CD4-positive, CD25-positive, alpha-beta regulatory T cell (primary cell): ENCODE results near the gene COL4A2. TPM values are rescaled to one million over a fixed set of nuclear protein-coding genes. Genes with fewer than 3 reads are reported as not detected.
"Not testable (repeated sequence)": the region's sequence is repeated elsewhere in the genome, so short reads cannot be mapped to it uniquely, and the experiment has no call there.

Experiments used
- ATAC-seq, 2 donors: fragments of 150-1000 bp; cut with Tn5 transposase; one replicate each; pipeline ENCODE4 v1.10.0; 2021; ENCODE audit warnings: low read depth in 2 of 2, moderate number of reproducible peaks in 2 of 2, moderate library complexity in 1 of 2
- DNase-seq, 3 donors: peaks; one replicate each; pipeline versions ENCODE4 v3.0.0 to v3.0.0-alpha.2; 2012 to 2022; ENCODE audit warnings: mixed read lengths in 1 of 3
- H3K27ac ChIP-seq: one replicate; pipeline ENCODE4 v1.7.0; 2013; ENCODE audit warnings: mild to moderate bottlenecking, low read length; ENCODE audit not compliant: insufficient read depth, poor library complexity, severe bottlenecking
- H3K27me3 ChIP-seq: one replicate; pipeline ENCODE4 v1.7.0; 2013; ENCODE audit warnings: low read length; ENCODE audit not compliant: control insufficient read depth, insufficient read depth
- H3K36me3 ChIP-seq: one replicate; pipeline ENCODE4 v1.7.0; 2013; ENCODE audit warnings: mild to moderate bottlenecking, low read length, moderate library complexity; ENCODE audit not compliant: control insufficient read depth, insufficient read depth
- H3K4me1 ChIP-seq: 2 replicates; pipeline ENCODE4 v1.7.0; 2013; ENCODE audit warnings: mild to moderate bottlenecking, low read length; ENCODE audit not compliant: insufficient read depth, control insufficient read depth, poor library complexity, severe bottlenecking
- H3K4me3 ChIP-seq: one replicate; pipeline ENCODE4 v1.7.0; 2013; ENCODE audit warnings: low read depth, mild to moderate bottlenecking, low read length, moderate library complexity
- H3K9me3 ChIP-seq, 2 experiments: 1 replicate in 1 of 2; 2 replicates in 1 of 2; pipeline ENCODE4 v1.7.0; 2013; ENCODE audit warnings: low read length in 2 of 2, mild to moderate bottlenecking in 1 of 2, moderate library complexity in 1 of 2; ENCODE audit not compliant: control insufficient read depth in 2 of 2
- H3K27ac Mint-ChIP-seq, 3 donors: one replicate each; pipeline ENCODE4 v1.8.0; 2020 to 2022; ENCODE audit warnings: mild to moderate bottlenecking in 3 of 3, mixed read lengths in 3 of 3, moderate library complexity in 2 of 3
- H3K27me3 Mint-ChIP-seq: one replicate; pipeline ENCODE4 v1.8.0; 2022; ENCODE audit warnings: mild to moderate bottlenecking, mixed read lengths
- H3K36me3 Mint-ChIP-seq: one replicate; pipeline ENCODE4 v1.8.0; 2020; ENCODE audit warnings: mixed read lengths
- H3K4me1 Mint-ChIP-seq, 4 donors: one replicate each; pipeline ENCODE4 v1.8.0; 2020 to 2022; ENCODE audit warnings: mixed read lengths in 4 of 4, mild to moderate bottlenecking in 1 of 4
- H3K4me3 Mint-ChIP-seq, 4 donors: one replicate each; pipeline ENCODE4 v1.8.0; 2020 to 2022; ENCODE audit warnings: mild to moderate bottlenecking in 4 of 4, mixed read lengths in 4 of 4, moderate library complexity in 3 of 4
- H3K9me3 Mint-ChIP-seq, 7 donors: one replicate each; pipeline ENCODE4 v1.8.0; 2020 to 2022; ENCODE audit warnings: mixed read lengths in 7 of 7, mild to moderate bottlenecking in 3 of 7, moderate library complexity in 2 of 7
- polyA plus RNA-seq, 4 donors: library from polyadenylated mRNA; unstranded; fragments of 300-500 nt; fragmentation: Illumina TruSeq; gene quantifications; one replicate each; pipeline ENCODE4 v1.2.3, GENCODE V29; 2021
- total RNA-seq: library from RNA; stranded (reverse); gene quantifications from one replicate; pipeline ENCODE4 v1.2.3, GENCODE V29; 2022

COL4A2 gene
- total and polyA plus RNA-seq, 5 donors from 2014 or later = not detected

- ATAC-seq (no peak), DNase-seq (no peak)
- Histone ChIP-seq H3K4me1 (no peaks in the 10 kb centered on the region), H3K36me3 (no peaks in the 10 kb centered on the region), H3K4me3 (no peak overlapping the region), H3K27ac (no peak overlapping the region), H3K27me3 (no peaks in the 10 kb centered on the region), H3K9me3 (no peaks in the 10 kb centered on the region)
- Mint-ChIP-seq H3K9me3 (no peaks in the 10 kb centered on the region), H3K4me3 (no peak overlapping the region), H3K4me1 (no peaks in the 10 kb centered on the region), H3K36me3 (no peaks in the 10 kb centered on the region), H3K27ac (no peak overlapping the region), H3K27me3 (peaks cover 4% of the 10 kb centered on the region)
These were observed 186.5 kb downstream of the COL4A2 start for GRCh38 chr13:110493613-110494012.

DNA sequence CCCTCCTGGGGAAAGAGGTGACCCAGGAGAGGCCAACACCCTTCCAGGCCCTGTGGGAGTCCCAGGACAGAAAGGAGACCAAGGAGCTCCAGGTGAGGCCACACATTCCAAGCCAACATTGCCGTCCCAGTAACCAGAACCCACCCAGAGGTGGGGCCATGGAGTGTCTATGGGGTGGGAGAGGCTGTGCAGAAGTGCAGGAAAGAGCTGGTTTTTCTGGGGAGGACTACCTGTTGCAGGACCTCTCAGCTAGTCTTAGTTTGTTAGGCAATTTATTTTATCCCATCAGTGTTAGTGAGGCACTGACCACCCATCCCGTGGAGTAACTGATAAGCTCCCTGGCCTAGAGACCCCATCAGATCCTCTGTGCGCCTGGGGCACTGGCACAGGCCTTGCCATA lies 188.3 kb downstream of the COL4A2 start:
- Mint-ChIP-seq H3K27me3 (no peaks in the 10 kb centered on the region), H3K36me3 (no peaks in the 10 kb centered on the region), H3K4me1 (no peaks in the 10 kb centered on the region), H3K9me3 (no peaks in the 10 kb centered on the region), H3K4me3 (no peak overlapping the region), H3K27ac (no peak overlapping the region)
- H3K36me3 ChIP-seq = no peaks in the 10 kb centered on the region
- H3K9me3 ChIP-seq = no peaks in the 10 kb centered on the region
- no peaks in the 10 kb centered on the region for H3K27me3 ChIP-seq
- no peak overlapping the region for H3K4me3 ChIP-seq
- ATAC-seq = no peak
- H3K27ac ChIP-seq = no peak overlapping the region
- no peak for DNase-seq
- no peaks in the 10 kb centered on the region for H3K4me1 ChIP-seq

- Histone ChIP-seq H3K36me3 (no peaks in the 10 kb centered on the region), H3K27me3 (no peaks in the 10 kb centered on the region), H3K4me1 (no peaks in the 10 kb centered on the region), H3K27ac (no peak overlapping the region), H3K9me3 (no peaks in the 10 kb centered on the region), H3K4me3 (no peak overlapping the region)
- ATAC-seq (no peak), DNase-seq (no peak)
- H3K36me3 Mint-ChIP-seq = no peaks in the 10 kb centered on the region
- H3K4me1 Mint-ChIP-seq = no peaks in the 10 kb centered on the region
- peaks cover 0 to 1% (median 0%) of the 10 kb centered on the region in 7 donors for H3K9me3 Mint-ChIP-seq
- H3K4me3 Mint-ChIP-seq = no peak overlapping the region
- H3K27ac Mint-ChIP-seq = no peak overlapping the region
- no peaks in the 10 kb centered on the region for H3K27me3 Mint-ChIP-seq
These were observed 188.8 kb downstream of the COL4A2 start for GRCh38 chr13:110495881-110496280.

DNA sequence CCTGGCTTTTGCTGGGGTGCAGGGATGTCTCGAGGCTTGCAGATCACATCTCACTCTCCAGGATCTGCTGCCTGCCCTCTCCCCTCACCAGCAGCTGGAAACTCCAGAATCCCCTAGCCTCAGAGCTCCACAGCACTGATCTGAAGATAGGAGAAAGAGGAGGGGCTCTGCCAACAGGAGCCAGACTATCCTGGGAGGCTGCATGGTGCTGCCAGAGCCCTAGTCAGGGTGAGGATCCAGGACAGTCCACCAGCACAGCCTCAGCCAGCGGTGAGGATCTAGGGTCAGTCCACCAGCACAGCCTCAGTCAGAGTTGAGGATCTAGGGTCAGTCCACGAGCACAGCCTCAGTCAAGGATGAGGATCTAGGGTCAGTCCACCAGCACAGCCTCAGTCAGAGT lies 189.2 kb downstream of the COL4A2 start:
- Mint-ChIP-seq H3K9me3 (peaks cover 0 to 1% (median 0%) of the 10 kb centered on the region in 7 donors), H3K4me3 (no peak overlapping the region), H3K27me3 (no peaks in the 10 kb centered on the region), H3K27ac (no peak overlapping the region), H3K4me1 (no peaks in the 10 kb centered on the region), H3K36me3 (no peaks in the 10 kb centered on the region)
- no peaks in the 10 kb centered on the region for H3K36me3 ChIP-seq
- H3K27me3 ChIP-seq = no peaks in the 10 kb centered on the region
- DNase-seq (no peak), ATAC-seq (no peak)
- H3K4me3 ChIP-seq = no peak overlapping the region
- no peak overlapping the region for H3K27ac ChIP-seq
- no peaks in the 10 kb centered on the region for H3K9me3 ChIP-seq
- no peaks in the 10 kb centered on the region for H3K4me1 ChIP-seq

- H3K9me3 Mint-ChIP-seq = peaks cover 0 to 1% (median 0%) of the 10 kb centered on the region in 7 donors
These were observed 189.9 kb downstream of the COL4A2 start for GRCh38 chr13:110497003-110497402.

DNA sequence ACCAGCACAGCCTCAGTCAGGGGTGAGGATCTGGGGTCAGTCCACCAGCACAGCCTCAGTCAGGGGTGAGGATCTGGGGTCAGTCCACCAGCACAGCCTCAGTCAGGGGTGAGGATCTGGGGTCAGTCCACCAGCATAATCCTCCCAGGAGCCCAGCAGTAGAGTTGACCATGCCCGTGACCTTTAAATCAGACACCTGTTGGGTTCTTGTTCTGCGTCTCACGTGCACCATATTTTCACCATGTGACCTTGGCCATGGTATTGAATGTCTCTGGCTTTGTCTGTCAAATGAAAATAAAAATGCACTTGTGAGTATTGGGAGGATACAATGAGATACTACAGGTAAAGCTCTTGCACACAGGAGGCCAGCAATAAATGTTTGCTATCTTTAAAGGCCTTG lies 190.8 kb downstream of the COL4A2 start:
- not testable (repeated sequence) for H3K4me1 Mint-ChIP-seq, H3K4me1 ChIP-seq, H3K27ac ChIP-seq, H3K27ac Mint-ChIP-seq, H3K27me3 Mint-ChIP-seq, H3K9me3 ChIP-seq, H3K9me3 Mint-ChIP-seq, H3K4me3 ChIP-seq, H3K36me3 Mint-ChIP-seq, H3K4me3 Mint-ChIP-seq, ATAC-seq, H3K27me3 ChIP-seq, H3K36me3 ChIP-seq, DNase-seq

More at GRCh38 chr13:110497003-110497402, 189.9 kb downstream of the COL4A2 start:
- Histone ChIP-seq H3K27me3 (no peaks in the 10 kb centered on the region), H3K4me1 (no peaks in the 10 kb centered on the region), H3K36me3 (no peaks in the 10 kb centered on the region), H3K9me3 (no peaks in the 10 kb centered on the region), H3K27ac (no peak overlapping the region), H3K4me3 (no peak overlapping the region)
- ATAC-seq = no peak
- no peak overlapping the region for H3K4me3 Mint-ChIP-seq
- no peaks in the 10 kb centered on the region for H3K36me3 Mint-ChIP-seq
- no peaks in the 10 kb centered on the region for H3K27me3 Mint-ChIP-seq
- no peak for DNase-seq
- no peak overlapping the region for H3K27ac Mint-ChIP-seq
- no peaks in the 10 kb centered on the region for H3K4me1 Mint-ChIP-seq

DNA sequence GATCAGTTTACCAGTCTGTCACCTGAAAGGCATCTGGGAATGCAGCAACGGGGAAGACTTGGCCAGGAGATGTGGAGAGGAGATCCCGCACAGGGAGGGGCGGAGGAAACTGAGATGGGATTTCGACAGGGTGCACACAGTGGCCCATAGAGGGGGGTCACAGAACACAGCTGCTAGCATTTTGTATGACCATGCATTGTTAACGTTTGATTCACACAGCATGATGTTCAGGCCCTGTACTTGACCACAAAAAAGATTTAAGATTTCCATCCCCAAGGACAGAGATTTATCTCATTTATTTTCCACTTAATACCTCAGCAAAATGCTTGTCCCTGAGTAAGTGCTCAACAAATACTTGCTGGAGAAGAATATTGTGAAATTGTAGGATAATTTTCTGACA lies 191.2 kb downstream of the COL4A2 start:
- Mint-ChIP-seq H3K4me1 (no peaks in the 10 kb centered on the region), H3K4me3 (no peak overlapping the region), H3K27ac (no peak overlapping the region), H3K9me3 (peaks cover 0 to 1% (median 0%) of the 10 kb centered on the region in 7 donors), H3K27me3 (no peaks in the 10 kb centered on the region), H3K36me3 (no peaks in the 10 kb centered on the region)
- Histone ChIP-seq H3K4me1 (no peaks in the 10 kb centered on the region), H3K4me3 (no peak overlapping the region), H3K27me3 (no peaks in the 10 kb centered on the region), H3K27ac (no peak overlapping the region), H3K36me3 (no peaks in the 10 kb centered on the region), H3K9me3 (no peaks in the 10 kb centered on the region)
- DNase-seq (no peak), ATAC-seq (no peak)

DNA sequence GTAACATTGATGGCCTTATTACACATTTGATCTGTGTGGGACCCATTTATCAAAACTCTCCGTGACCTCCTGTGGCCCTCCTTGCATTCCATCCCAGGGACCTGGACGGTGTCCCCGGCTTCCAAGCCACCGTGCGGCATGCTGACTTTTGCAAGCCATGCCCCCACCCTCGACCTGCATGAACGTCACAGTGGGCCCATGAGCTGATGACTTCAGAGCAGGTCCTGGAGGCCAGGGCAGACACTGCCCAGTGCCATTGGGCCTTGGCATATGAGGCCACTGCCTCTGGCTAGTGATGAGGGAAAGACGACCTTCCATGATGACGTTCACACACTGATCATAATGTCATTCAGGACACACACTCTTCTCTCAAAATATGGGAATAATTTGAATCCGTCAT lies 191.7 kb downstream of the COL4A2 start:
- H3K36me3 ChIP-seq = no peaks in the 10 kb centered on the region
- Mint-ChIP-seq H3K4me3 (no peak overlapping the region), H3K9me3 (peaks cover 0 to 1% (median 0%) of the 10 kb centered on the region in 7 donors), H3K4me1 (no peaks in the 10 kb centered on the region), H3K36me3 (no peaks in the 10 kb centered on the region), H3K27me3 (no peaks in the 10 kb centered on the region), H3K27ac (no peak overlapping the region)
- DNase-seq = no peak
- H3K4me1 ChIP-seq = no peaks in the 10 kb centered on the region
- no peak overlapping the region for H3K27ac ChIP-seq
- no peaks in the 10 kb centered on the region for H3K9me3 ChIP-seq
- no peaks in the 10 kb centered on the region for H3K27me3 ChIP-seq
- ATAC-seq = no peak
- no peak overlapping the region for H3K4me3 ChIP-seq
